ENCODE results near the gene GPR63.

GRCh38 chr6:96821034-96821433, 16.2 kb downstream of the GPR63 start:
- TF ChIP-seq POLR2AphosphoS5 (IDR thresholded peaks at IDR 0.05; ENCODE audit: low read depth, low read length), result no peak
- TF ChIP-seq TAF1 (IDR thresholded peaks at IDR 0.05; ENCODE audit: borderline replicate concordance, insufficient read depth, low read length), result no peak

Measured in PFSK-1 (cell line).